Activated T-helper 1 cell treated with anti-CD3 and anti-CD28 coated beads, Interleukin-12 subunit alpha, Interleukin-12 subunit beta, Interleukin-2, Interleukin-4 antibody, amounts not matched to agents 30 ng/mL and 10 ng/mL and 1 ng/mL, durations not matched to agents 14 hours and 24 hours and 36 hours (primary cell): Measurements from ENCODE around the gene ZNF578. TPM values are rescaled to one million over a fixed set of nuclear protein-coding genes. Genes with fewer than 3 reads are reported as not detected.
"Not testable (repeated sequence)": the region's sequence is repeated elsewhere in the genome, so short reads cannot be mapped to it uniquely, and the experiment has no call there.

Experiments
- DNase-seq: peaks from one replicate; pipeline ENCODE4 v3.0.0; 2021; ENCODE audit warnings: low spot score
- H3K27ac Mint-ChIP-seq: one replicate; pipeline ENCODE4 v1.8.0; 2021; ENCODE audit warnings: mild to moderate bottlenecking, mixed read lengths
- H3K27me3 Mint-ChIP-seq: one replicate; pipeline ENCODE4 v1.8.0; 2022; ENCODE audit warnings: mild to moderate bottlenecking, moderate library complexity, mixed read lengths; ENCODE audit not compliant: insufficient read depth
- H3K36me3 Mint-ChIP-seq: one replicate; pipeline ENCODE4 v1.8.0; 2021; ENCODE audit warnings: low read depth, mixed read lengths
- H3K4me1 Mint-ChIP-seq: one replicate; pipeline ENCODE4 v1.8.0; 2021; ENCODE audit warnings: low read depth, mixed read lengths
- H3K4me3 Mint-ChIP-seq: one replicate; pipeline ENCODE4 v1.8.0; 2021; ENCODE audit warnings: mild to moderate bottlenecking, moderate library complexity, mixed read lengths
- H3K9me3 Mint-ChIP-seq: one replicate; pipeline ENCODE4 v1.8.0; 2021; ENCODE audit warnings: mixed read lengths
- intact Hi-C: fragments of 100-400 bp; cut with micrococcal nuclease; formaldehyde crosslinking; loops from one replicate; pipeline ENCODE4 v1.15.1; 2024
- total RNA-seq: library from RNA; stranded (reverse); gene quantifications from 2 replicates; pipeline ENCODE4 v1.2.3, GENCODE V29; 2022

ZNF578 gene
- total RNA-seq, 1 donor from 2014 or later = 0.05 TPM

DNA sequence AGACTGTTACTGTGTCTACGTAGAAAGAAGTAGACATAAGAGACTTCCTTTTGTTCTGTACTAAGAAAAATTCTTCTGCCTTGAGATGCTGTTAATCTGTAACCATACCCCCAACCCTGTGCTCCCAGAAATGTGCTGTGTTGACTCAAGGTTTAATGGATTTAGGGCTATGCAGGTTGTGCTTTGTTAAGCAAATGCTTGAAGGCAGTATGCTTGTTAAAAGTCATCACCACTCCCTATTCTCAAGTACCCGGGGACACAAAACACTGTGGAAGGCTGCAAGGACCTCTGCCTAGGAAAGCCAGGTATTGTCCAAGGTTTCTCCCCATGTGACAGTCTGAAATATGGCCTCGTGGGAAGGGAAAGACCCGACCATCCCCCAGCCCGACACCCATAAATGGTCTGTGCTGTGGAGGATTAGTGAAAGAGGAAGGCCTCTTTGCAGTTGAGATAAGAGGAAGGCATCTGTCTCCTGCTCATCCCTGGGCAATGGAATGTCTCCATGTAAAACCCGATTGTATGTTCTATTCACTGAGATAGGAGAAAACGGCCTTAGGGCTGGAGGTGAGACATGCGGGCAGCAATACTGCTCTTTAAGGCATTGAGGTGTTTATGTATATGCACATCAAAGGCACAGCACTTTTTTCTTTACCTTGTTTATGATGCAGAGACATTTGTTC is 32.3 kb downstream of the ZNF578 start:
- H3K27me3 Mint-ChIP-seq, H3K27ac Mint-ChIP-seq, H3K4me1 Mint-ChIP-seq, H3K4me3 Mint-ChIP-seq, H3K36me3 Mint-ChIP-seq, intact Hi-C loops, DNase-seq: not testable (repeated sequence)
- peaks cover 55% of the 10 kb centered on the region for H3K9me3 Mint-ChIP-seq

DNA sequence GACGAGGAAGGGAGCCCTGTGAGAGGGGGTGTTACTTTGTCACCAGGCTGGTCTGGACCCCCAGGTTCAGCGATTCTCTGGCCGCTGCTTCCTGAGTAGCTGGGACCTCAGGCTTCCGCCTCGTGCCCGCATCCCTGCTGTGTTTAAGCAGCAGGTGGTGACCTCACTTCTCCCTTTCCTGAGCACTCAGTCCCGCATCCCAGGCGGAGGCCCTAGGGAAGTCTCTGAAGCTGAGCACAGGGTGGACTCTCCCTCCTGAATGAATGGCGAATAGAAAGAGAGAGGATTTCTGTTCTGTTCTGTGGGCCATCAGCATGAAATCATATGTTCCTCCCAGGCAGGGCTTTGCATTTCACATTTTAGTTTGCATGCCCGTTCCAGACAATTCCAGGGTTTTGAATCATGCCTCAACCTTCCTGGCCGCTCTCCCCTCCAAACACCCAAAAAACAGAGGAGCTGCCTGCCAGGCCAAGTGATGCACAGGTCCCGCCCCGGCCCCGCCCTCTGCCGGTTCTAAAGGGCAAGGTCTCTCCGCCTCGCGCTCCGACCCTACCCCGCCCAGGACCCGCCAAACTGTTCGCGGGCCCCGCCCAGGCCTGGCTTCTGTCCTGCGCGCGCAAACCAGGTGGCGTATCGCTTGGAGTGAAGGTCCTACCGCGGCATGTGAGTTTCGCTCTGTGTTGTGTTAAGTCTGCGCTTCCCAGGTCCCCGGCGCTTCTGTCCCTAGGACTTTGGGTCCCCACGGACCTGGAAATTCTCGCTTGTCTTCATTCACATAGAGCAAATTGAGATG is 39.0 kb downstream of the ZNF578 start:
- H3K9me3 Mint-ChIP-seq = peaks cover 42% of the 10 kb centered on the region
- H3K4me1 Mint-ChIP-seq = no peaks in the 10 kb centered on the region
- no peak overlapping the region for H3K4me3 Mint-ChIP-seq
- intact Hi-C loops = no loop called here
- no peaks in the 10 kb centered on the region for H3K36me3 Mint-ChIP-seq
- no peak overlapping the region for H3K27ac Mint-ChIP-seq
- no peaks in the 10 kb centered on the region for H3K27me3 Mint-ChIP-seq
- DNase-seq = no peak

DNA sequence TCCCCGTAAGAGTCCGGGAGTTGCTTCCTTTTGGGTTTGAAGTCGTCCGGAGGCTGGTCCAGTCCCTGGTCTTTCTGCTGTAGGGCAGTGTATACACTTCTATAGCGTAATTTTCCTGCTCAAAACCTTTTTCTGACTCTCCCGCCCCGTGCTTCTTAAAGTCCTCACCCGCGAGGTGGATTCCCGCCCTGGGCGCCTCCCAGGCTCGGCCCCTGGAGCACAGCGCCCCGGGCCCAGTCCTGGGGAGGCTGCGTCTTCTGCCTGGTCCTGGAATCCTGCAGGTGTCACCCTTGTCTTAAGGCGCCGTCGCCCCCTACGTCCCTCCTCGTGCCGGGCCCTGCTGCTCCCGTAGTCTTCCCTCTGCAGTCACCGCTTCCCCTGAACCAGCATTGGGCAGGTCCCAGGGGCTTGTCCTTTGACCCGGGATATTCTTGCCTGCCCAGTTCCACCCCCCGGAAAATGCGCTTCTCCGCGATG is 39.7 kb downstream of the ZNF578 start:
- H3K27ac Mint-ChIP-seq = no peak overlapping the region
- H3K4me3 Mint-ChIP-seq = no peak overlapping the region
- no peaks in the 10 kb centered on the region for H3K4me1 Mint-ChIP-seq
- no peak for DNase-seq
- H3K36me3 Mint-ChIP-seq = no peaks in the 10 kb centered on the region
- intact Hi-C loops = no loop called here
- H3K9me3 Mint-ChIP-seq = peaks cover 48% of the 10 kb centered on the region
- no peaks in the 10 kb centered on the region for H3K27me3 Mint-ChIP-seq

GRCh38 chr19:52494518-52494917 is 41.2 kb downstream of the ZNF578 start:
- intact Hi-C loops = no loop called here
- Mint-ChIP-seq H3K27ac (no peak overlapping the region), H3K4me3 (no peak overlapping the region), H3K9me3 (peaks cover 54% of the 10 kb centered on the region), H3K36me3 (no peaks in the 10 kb centered on the region), H3K4me1 (no peaks in the 10 kb centered on the region), H3K27me3 (no peaks in the 10 kb centered on the region)
- no peak for DNase-seq

GRCh38 chr19:52498571-52498970 is 45.2 kb downstream of the ZNF578 start:
- no peak for DNase-seq
- H3K27ac Mint-ChIP-seq = no peak overlapping the region
- intact Hi-C loops = no loop called here
- no peaks in the 10 kb centered on the region for H3K4me1 Mint-ChIP-seq
- H3K4me3 Mint-ChIP-seq = no peak overlapping the region
- peaks cover 57% of the 10 kb centered on the region for H3K9me3 Mint-ChIP-seq
- no peaks in the 10 kb centered on the region for H3K36me3 Mint-ChIP-seq
- H3K27me3 Mint-ChIP-seq = no peaks in the 10 kb centered on the region

- H3K9me3 Mint-ChIP-seq = peaks cover 54% of the 10 kb centered on the region
- DNase-seq, H3K4me3 Mint-ChIP-seq, intact Hi-C loops, H3K27ac Mint-ChIP-seq, H3K27me3 Mint-ChIP-seq, H3K4me1 Mint-ChIP-seq, H3K36me3 Mint-ChIP-seq: not testable (repeated sequence)
These were observed 47.1 kb downstream of the ZNF578 start for GRCh38 chr19:52500474-52500873.

GRCh38 chr19:52500991-52501390 is 47.6 kb downstream of the ZNF578 start:
- DNase-seq, H3K27ac Mint-ChIP-seq, intact Hi-C loops, H3K4me3 Mint-ChIP-seq, H3K36me3 Mint-ChIP-seq, H3K27me3 Mint-ChIP-seq, H3K4me1 Mint-ChIP-seq: not testable (repeated sequence)
- H3K9me3 Mint-ChIP-seq = peaks cover 55% of the 10 kb centered on the region

- no peaks in the 10 kb centered on the region for H3K4me1 Mint-ChIP-seq
- intact Hi-C loops = no loop called here
- peaks cover 53% of the 10 kb centered on the region for H3K9me3 Mint-ChIP-seq
- no peaks in the 10 kb centered on the region for H3K27me3 Mint-ChIP-seq
- no peak overlapping the region for H3K4me3 Mint-ChIP-seq
- H3K36me3 Mint-ChIP-seq = no peaks in the 10 kb centered on the region
- no peak overlapping the region for H3K27ac Mint-ChIP-seq
- DNase-seq = no peak
These were observed 53.9 kb downstream of the ZNF578 start for GRCh38 chr19:52507266-52507665.

- H3K4me3 Mint-ChIP-seq = no peak overlapping the region
- DNase-seq = no peak
- H3K27ac Mint-ChIP-seq = no peak overlapping the region
- no peaks in the 10 kb centered on the region for H3K27me3 Mint-ChIP-seq
- intact Hi-C loops = no loop called here
- H3K4me1 Mint-ChIP-seq = no peaks in the 10 kb centered on the region
- H3K9me3 Mint-ChIP-seq = peaks cover 73% of the 10 kb centered on the region
- H3K36me3 Mint-ChIP-seq = peaks cover 6% of the 10 kb centered on the region
These were observed 62.8 kb downstream of the ZNF578 start for GRCh38 chr19:52516191-52516590.

DNA sequence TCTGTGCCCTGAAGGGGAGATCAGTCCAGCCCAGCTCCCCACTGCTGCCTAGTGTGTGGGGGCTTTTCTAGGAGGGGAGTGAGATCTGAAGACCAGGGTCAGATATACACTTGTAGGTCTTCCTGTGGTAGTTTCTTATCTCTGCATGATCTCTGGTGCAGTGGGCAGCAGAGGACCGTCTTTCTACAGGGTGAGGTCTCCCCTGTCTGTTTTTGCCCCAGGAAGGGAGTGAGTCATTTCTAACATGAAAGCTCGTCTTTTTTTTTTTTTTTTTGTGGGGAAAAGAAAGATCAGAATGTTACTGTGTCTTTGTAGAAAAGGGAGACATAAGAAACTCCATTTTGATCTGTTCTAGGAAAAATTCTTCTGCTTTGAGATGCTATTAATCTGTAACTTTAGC is 65.3 kb downstream of the ZNF578 start:
- H3K27ac Mint-ChIP-seq = no peak overlapping the region

DNA sequence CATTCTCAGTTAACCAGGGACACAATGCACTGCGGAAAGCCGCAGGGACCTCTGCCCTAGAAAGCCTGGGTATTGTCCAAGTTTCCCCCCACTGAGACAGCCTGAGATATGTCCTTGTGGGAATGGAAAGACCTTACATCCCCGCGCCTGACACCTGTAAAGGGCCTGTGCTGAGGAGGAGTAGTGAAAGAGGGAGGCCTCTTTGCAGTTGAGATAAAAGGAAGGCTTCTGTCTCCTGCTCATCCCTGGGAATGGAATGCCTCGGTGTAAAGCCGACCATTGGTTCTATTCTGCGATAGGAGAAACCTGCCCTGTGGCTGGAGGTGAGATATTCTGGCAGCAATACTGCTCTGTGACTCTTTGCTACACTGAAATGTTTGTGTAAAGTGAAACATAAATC is 65.8 kb downstream of the ZNF578 start:
- intact Hi-C loops, H3K4me3 Mint-ChIP-seq, H3K36me3 Mint-ChIP-seq, DNase-seq, H3K4me1 Mint-ChIP-seq, H3K27me3 Mint-ChIP-seq, H3K27ac Mint-ChIP-seq: not testable (repeated sequence)
- H3K9me3 Mint-ChIP-seq = peaks cover 65% of the 10 kb centered on the region

More for the DNA sequence above, 65.3 kb downstream of the ZNF578 start:
- no peak for DNase-seq
- peaks cover 70% of the 10 kb centered on the region for H3K9me3 Mint-ChIP-seq
- no peaks in the 10 kb centered on the region for H3K4me1 Mint-ChIP-seq
- H3K4me3 Mint-ChIP-seq = no peak overlapping the region
- intact Hi-C loops = no loop called here
- peaks cover 6% of the 10 kb centered on the region for H3K36me3 Mint-ChIP-seq
- no peaks in the 10 kb centered on the region for H3K27me3 Mint-ChIP-seq

GRCh38 chr19:52520013-52520412 is 66.7 kb downstream of the ZNF578 start:
- no peak overlapping the region for H3K27ac Mint-ChIP-seq
- intact Hi-C loops = no loop called here
- no peaks in the 10 kb centered on the region for H3K4me1 Mint-ChIP-seq
- peaks cover 6% of the 10 kb centered on the region for H3K36me3 Mint-ChIP-seq
- no peak for DNase-seq
- H3K9me3 Mint-ChIP-seq = peaks cover 62% of the 10 kb centered on the region
- H3K4me3 Mint-ChIP-seq = no peak overlapping the region
- H3K27me3 Mint-ChIP-seq = no peaks in the 10 kb centered on the region

- H3K27ac Mint-ChIP-seq = no peak overlapping the region
- no peak for DNase-seq
- peaks cover 46% of the 10 kb centered on the region for H3K9me3 Mint-ChIP-seq
- H3K4me3 Mint-ChIP-seq = no peak overlapping the region
- peaks cover 4% of the 10 kb centered on the region for H3K36me3 Mint-ChIP-seq
- intact Hi-C loops = no loop called here
- no peaks in the 10 kb centered on the region for H3K4me1 Mint-ChIP-seq
- no peaks in the 10 kb centered on the region for H3K27me3 Mint-ChIP-seq
These were observed 69.2 kb downstream of the ZNF578 start for GRCh38 chr19:52522551-52522950.
